CD4-positive, alpha-beta T cell treated with Interferon gamma for 1 hour (primary cell): ENCODE measurements around the gene VPS35L.

Experiments
- DNase-seq: peaks from one replicate; pipeline ENCODE4 v3.0.0-alpha.2; 2020

Gene VPS35L

GRCh38 chr16:19595043-19595767, 39.7 kb downstream of the VPS35L start:
- no peak for DNase-seq

GRCh38 chr16:19598805-19599510, 43.5 kb downstream of the VPS35L start:
- no peak for DNase-seq

GRCh38 chr16:19599968-19600716, 44.6 kb downstream of the VPS35L start:
- no peak for DNase-seq

- DNase-seq, result no peak
Measured at GRCh38 chr16:19601083-19601976, 45.8 kb downstream of the VPS35L start.

GRCh38 chr16:19604911-19605310, 49.4 kb downstream of the VPS35L start:
- no peak for DNase-seq

GRCh38 chr16:19605701-19606100, 50.2 kb downstream of the VPS35L start:
- no peak for DNase-seq

GRCh38 chr16:19607616-19608280, 52.2 kb downstream of the VPS35L start:
- no peak for DNase-seq

- no peak for DNase-seq
Measured at GRCh38 chr16:19609359-19609758, 53.9 kb downstream of the VPS35L start.

- DNase-seq, result no peak
Measured at GRCh38 chr16:19610200-19610599, 54.7 kb downstream of the VPS35L start.

- no peak for DNase-seq
Measured at GRCh38 chr16:19613834-19614233, 58.3 kb downstream of the VPS35L start.

GRCh38 chr16:19616241-19616640, 60.7 kb downstream of the VPS35L start:
- DNase-seq, result no peak

GRCh38 chr16:19618876-19619275, 63.4 kb downstream of the VPS35L start:
- DNase-seq, result no peak

GRCh38 chr16:19621445-19621844, 65.9 kb downstream of the VPS35L start:
- no peak for DNase-seq

GRCh38 chr16:19625039-19625438, 69.5 kb downstream of the VPS35L start:
- no peak for DNase-seq

- DNase-seq, result no peak
Measured at GRCh38 chr16:19636436-19637267, 81.1 kb downstream of the VPS35L start.

- no peak for DNase-seq
Measured at GRCh38 chr16:19639986-19640421, 84.5 kb downstream of the VPS35L start.

- no peak for DNase-seq
Measured at GRCh38 chr16:19642501-19642900, 87.0 kb downstream of the VPS35L start.

GRCh38 chr16:19644877-19645276, 89.4 kb downstream of the VPS35L start:
- DNase-seq, result no peak

- no peak for DNase-seq
Measured at GRCh38 chr16:19645557-19645981, 90.1 kb downstream of the VPS35L start.

- DNase-seq, result no peak
Measured at GRCh38 chr16:19649980-19650379, 94.5 kb downstream of the VPS35L start.

GRCh38 chr16:19654147-19654546, 98.6 kb downstream of the VPS35L start:
- DNase-seq, result no peak
